Lung (tissue), 12 donors: Measurements from ENCODE around the gene ANO2. TPM values are rescaled to one million over a fixed set of nuclear protein-coding genes. Genes with fewer than 3 reads are reported as not detected.

Source experiments
- ATAC-seq: fragments of 200-7000 bp; cut with Tn5 transposase; one replicate; pipeline ENCODE4 v1.9.1; 2020; ENCODE audit warnings: moderate number of reproducible peaks; ENCODE audit not compliant: insufficient read depth, low FRiP score
- DNase-seq, 3 donors: peaks; one replicate each; pipeline ENCODE4 v3.0.0-alpha.2; 2013 to 2017
- H3K27ac ChIP-seq, 2 donors: one replicate each; pipeline ENCODE4 v1.5.1; 2013; ENCODE audit warnings: mild to moderate bottlenecking in 2 of 2, moderate library complexity in 2 of 2, control low read depth in 1 of 2, inconsistent platforms in 1 of 2, low read depth in 1 of 2, low read length in 1 of 2
- H3K27me3 ChIP-seq, 3 donors: one replicate each; pipeline ENCODE4 v1.5.1; 2013; ENCODE audit warnings: low read length in 2 of 3; ENCODE audit not compliant: control insufficient read depth in 3 of 3, insufficient read depth in 3 of 3
- H3K36me3 ChIP-seq, 4 donors: one replicate each; pipeline ENCODE4 v1.5.1; 2013; ENCODE audit warnings: low read length in 4 of 4, mild to moderate bottlenecking in 1 of 4, moderate library complexity in 1 of 4; ENCODE audit not compliant: control insufficient read depth in 4 of 4, insufficient read depth in 4 of 4
- H3K4me1 ChIP-seq, 5 donors: one replicate each; pipeline ENCODE4 v1.5.1; 2013; ENCODE audit warnings: low read length in 5 of 5, mild to moderate bottlenecking in 2 of 5, moderate library complexity in 1 of 5; ENCODE audit not compliant: control insufficient read depth in 5 of 5, insufficient read depth in 5 of 5
- H3K4me3 ChIP-seq: one replicate; pipeline ENCODE4 v1.5.1; 2013; ENCODE audit warnings: mild to moderate bottlenecking, control low read depth, moderate library complexity
- H3K9ac ChIP-seq, 2 donors: one replicate each; pipeline ENCODE4 v1.5.1; 2013; ENCODE audit warnings: low read length in 2 of 2, control low read depth in 1 of 2; ENCODE audit not compliant: insufficient read depth in 1 of 2
- H3K9me3 ChIP-seq, 4 donors: one replicate each; pipeline ENCODE4 v1.5.1; 2013; ENCODE audit warnings: low read length in 3 of 4, mild to moderate bottlenecking in 1 of 4, moderate library complexity in 1 of 4; ENCODE audit not compliant: control insufficient read depth in 4 of 4, insufficient read depth in 3 of 4
- WGBS, 2 donors: extraction: QIAGEN DNeasy Blood & Tissue Kit; methylation state at CpG; one replicate each; pipeline ENCODE4 v1.1.7; 2013; 5-methylcytosine and 5-hydroxymethylcytosine counted together
- polyA plus RNA-seq, 2 donors: library from polyadenylated mRNA; stranded (reverse); fragments of 200-250 nt; gene quantifications; one replicate each; pipeline ENCODE4 v1.2.1, GENCODE V29; 2013
- total RNA-seq, 2 donors: library from RNA; depleted of rRNA in 1 of 2; stranded (reverse); fragments of >200 nt in 1 of 2; gene quantifications; one replicate each; pipeline ENCODE4 v1.2.1, GENCODE V29; 2014 to 2021
- TF ChIP-seq, protein P1 (sequence below): IDR thresholded peaks from 2 replicates; pipeline ENCODE4 v1.5.1; 2012; ENCODE audit warnings: mild to moderate bottlenecking; ENCODE audit errors: control extremely low read depth, extremely low read depth
- donor health status: control.
- donor health status: control.
- donor health status: Bipolar disorder and iron deficiency.
- donor health status: healthy.
- donor health status: DM: yes; HTN: yes; CAD: no.

The ANO2 gene
- total and polyA plus RNA-seq, 4 donors, result 5.9 to 11.3 (median 7.4) TPM

DNA sequence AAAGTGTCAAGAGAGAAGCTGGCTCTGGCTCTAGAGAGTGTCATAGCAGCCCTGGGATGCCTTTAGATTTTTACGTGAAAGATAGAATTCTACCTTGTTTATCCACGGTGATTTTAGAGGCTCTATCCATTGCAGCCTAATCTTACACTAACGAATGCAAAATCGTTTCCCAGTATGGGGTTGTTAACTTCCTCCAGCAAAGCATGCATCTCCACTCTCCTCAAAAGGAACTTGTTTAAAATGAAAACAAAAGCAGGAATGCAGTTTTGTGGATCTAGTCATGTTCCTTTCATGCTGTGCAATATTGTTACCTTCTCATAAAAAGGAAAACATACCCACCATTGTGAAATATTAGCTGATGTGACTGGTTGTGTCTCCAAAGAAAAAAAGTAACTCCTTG is 88.4 kb downstream of the ANO2 start:
- TF ChIP-seq, protein P1, sequence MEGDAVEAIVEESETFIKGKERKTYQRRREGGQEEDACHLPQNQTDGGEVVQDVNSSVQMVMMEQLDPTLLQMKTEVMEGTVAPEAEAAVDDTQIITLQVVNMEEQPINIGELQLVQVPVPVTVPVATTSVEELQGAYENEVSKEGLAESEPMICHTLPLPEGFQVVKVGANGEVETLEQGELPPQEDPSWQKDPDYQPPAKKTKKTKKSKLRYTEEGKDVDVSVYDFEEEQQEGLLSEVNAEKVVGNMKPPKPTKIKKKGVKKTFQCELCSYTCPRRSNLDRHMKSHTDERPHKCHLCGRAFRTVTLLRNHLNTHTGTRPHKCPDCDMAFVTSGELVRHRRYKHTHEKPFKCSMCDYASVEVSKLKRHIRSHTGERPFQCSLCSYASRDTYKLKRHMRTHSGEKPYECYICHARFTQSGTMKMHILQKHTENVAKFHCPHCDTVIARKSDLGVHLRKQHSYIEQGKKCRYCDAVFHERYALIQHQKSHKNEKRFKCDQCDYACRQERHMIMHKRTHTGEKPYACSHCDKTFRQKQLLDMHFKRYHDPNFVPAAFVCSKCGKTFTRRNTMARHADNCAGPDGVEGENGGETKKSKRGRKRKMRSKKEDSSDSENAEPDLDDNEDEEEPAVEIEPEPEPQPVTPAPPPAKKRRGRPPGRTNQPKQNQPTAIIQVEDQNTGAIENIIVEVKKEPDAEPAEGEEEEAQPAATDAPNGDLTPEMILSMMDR, result no peak
- Histone ChIP-seq H3K9me3 (no peaks in the 10 kb centered on the region), H3K27me3 (peaks cover 0 to 44% (median 26%) of the 10 kb centered on the region in 3 donors), H3K4me1 (no peaks in the 10 kb centered on the region), H3K27ac (no peak overlapping the region), H3K9ac (no peak overlapping the region), H3K4me3 (no peak overlapping the region), H3K36me3 (peaks cover 0 to 3% (median 0%) of the 10 kb centered on the region in 4 donors)
- DNase-seq (no peak), ATAC-seq (no peak)
- WGBS, 2 donors, result 45 to 55% methylated on average over 4 of the region's 4 CpGs

DNA sequence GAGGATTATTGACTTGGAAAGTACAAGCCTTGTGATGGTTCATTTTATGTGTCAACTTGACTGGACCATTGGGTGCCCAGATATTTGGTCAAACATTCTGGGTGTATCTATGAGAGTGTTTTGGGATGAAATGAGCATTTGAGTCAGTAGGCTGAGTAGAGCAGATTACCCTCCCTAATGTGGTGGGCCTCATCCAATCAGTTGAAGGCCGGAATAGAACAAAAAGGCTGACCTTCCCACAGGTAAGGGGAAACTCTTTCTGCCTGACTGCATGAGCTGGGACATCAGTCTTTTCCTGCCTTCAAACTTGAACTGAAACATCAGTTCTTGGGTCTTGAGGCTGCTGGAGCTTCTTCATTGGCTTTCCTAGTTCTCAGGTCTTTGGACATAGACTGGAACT is 98.1 kb downstream of the ANO2 start:
- ATAC-seq (no peak), DNase-seq (no peak)
- Histone ChIP-seq H3K27me3 (peaks cover 0 to 3% (median 2%) of the 10 kb centered on the region in 3 donors), H3K4me3 (no peak overlapping the region), H3K4me1 (no peaks in the 10 kb centered on the region), H3K9ac (no peak overlapping the region), H3K36me3 (peaks cover 0 to 3% (median 0%) of the 10 kb centered on the region in 4 donors), H3K27ac (no peak overlapping the region), H3K9me3 (peaks cover 0 to 6% (median 2%) of the 10 kb centered on the region in 4 donors)
- WGBS, 2 donors, result 93 to 100% methylated on average over 1 of the region's 1 CpG
- TF ChIP-seq, protein P1, result no peak

DNA sequence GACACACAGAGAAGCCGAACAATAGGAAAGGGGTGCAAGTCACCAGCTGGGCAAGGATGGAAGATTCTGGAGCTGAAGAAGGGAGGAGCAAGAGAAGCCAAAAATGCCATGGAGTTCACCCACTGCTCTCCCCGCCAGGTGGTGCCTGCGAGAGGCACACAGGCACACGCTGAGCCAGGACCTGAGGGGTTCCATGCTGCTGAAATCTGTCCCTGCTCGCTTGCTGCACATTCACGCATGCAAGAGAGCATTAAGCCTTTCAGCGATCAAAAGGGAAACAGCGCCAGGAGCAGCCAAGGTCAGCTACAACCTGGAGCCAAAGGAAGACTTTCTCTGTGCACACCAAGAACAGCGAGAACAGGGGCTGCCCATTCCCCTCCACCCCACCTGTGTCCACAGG is 104.1 kb downstream of the ANO2 start:
- Histone ChIP-seq H3K4me3 (no peak overlapping the region), H3K9ac (no peak overlapping the region), H3K4me1 (peaks cover 0 to 1% (median 0%) of the 10 kb centered on the region in 5 donors), H3K27me3 (no peaks in the 10 kb centered on the region), H3K27ac (no peak overlapping the region), H3K36me3 (no peaks in the 10 kb centered on the region), H3K9me3 (no peaks in the 10 kb centered on the region)
- WGBS, 2 donors, result 86 to 92% methylated on average over 9 of the region's 9 CpGs
- DNase-seq (no peak), ATAC-seq (no peak)
- TF ChIP-seq, protein P1, result no peak

DNA sequence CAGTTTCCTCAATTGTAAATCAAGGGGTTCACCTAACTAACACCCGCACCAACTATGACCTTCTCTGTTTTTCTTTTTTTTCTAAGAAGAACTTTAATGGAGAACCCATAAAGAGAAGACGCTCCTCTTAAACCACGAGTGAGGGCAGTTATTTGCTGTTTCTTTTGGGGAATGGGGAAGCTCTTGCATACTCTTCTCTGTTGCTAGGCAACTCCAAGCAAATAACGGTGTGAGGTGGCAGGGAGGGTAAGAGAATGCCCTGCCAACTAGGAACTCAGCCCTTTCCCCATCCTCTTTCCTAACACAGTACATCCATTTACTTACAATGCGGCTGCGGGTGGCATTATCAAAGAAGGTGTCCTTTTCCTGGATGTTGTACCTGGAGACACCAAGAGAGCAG is 114.9 kb downstream of the ANO2 start:
- H3K4me3 ChIP-seq, result no peak overlapping the region
- H3K27me3 ChIP-seq, result peaks cover 0 to 11% (median 9%) of the 10 kb centered on the region in 3 donors
- DNase-seq (no peak), ATAC-seq (no peak)
- peaks cover 0 to 3% (median 0%) of the 10 kb centered on the region in 4 donors for H3K36me3 ChIP-seq
- H3K9ac ChIP-seq, result no peak overlapping the region
- no peak overlapping the region for H3K27ac ChIP-seq
- TF ChIP-seq, protein P1, result no peak
- peaks cover 0 to 3% (median 0%) of the 10 kb centered on the region in 5 donors for H3K4me1 ChIP-seq
- H3K9me3 ChIP-seq, result peaks cover 0 to 6% (median 0%) of the 10 kb centered on the region in 4 donors
- 47 to 52% methylated on average over 6 of the region's 6 CpGs for WGBS, 2 donors
